ENCODE results near the gene ALDH3A2.
"Not testable (repeated sequence)": the region's sequence is repeated elsewhere in the genome, so short reads cannot be mapped to it uniquely, and the experiment has no call there.

The ALDH3A2 gene

DNA sequence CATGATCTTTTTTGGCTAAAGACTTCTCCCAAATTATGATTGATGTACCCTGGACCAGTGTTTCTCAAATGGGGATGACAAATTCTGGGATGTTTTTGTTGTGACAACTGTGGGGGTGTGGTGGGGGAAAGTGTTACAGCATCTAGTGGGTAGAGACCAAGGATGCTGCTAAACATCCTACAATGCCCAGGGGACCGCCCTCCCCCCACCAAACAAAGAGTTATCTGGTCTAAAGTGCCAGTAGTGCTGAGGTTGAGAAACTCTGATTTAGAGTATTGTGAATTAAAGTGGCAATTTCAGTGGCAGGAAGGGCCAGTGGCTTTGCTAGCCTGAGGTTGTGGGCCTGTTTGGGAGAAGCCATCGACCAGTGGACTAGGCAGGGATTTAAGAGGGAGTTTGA lies 34.6 kb downstream of the ALDH3A2 start:
- no peak for DNase-seq

DNA sequence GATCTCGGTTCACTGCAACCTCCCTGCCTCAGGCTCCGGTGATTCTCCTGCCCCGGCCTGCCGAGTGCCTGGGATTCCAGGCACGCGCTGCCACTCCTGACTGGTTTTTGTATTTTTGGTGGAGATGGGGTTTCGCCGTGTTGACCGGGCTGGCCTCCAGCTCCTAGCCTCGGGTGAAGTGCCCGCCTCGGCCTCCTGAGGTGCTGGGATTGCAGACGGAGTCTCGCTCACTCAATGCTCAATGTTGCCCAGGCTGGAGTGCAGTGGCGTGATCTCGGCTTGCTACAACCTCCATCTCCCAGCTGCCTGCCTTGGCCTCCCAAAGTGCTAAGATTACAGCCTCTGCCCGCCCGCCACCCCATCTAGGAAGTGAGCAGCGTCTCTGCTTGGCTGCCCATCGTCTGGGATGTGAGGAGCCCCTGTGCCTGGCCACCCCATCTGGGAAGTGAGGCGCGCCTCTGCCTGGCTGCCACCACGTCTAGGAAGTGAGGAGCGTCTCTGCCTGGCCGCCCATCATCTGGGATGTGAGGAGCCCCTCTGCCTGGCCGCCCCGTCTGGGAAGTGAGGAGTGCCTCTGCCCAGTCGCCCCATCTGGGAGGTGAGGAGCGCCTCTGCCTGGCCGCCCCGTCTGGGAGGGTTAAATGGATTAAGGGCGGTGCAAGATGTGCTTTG lies 36.5 kb downstream of the ALDH3A2 start:
- DNase-seq = not testable (repeated sequence)

DNA sequence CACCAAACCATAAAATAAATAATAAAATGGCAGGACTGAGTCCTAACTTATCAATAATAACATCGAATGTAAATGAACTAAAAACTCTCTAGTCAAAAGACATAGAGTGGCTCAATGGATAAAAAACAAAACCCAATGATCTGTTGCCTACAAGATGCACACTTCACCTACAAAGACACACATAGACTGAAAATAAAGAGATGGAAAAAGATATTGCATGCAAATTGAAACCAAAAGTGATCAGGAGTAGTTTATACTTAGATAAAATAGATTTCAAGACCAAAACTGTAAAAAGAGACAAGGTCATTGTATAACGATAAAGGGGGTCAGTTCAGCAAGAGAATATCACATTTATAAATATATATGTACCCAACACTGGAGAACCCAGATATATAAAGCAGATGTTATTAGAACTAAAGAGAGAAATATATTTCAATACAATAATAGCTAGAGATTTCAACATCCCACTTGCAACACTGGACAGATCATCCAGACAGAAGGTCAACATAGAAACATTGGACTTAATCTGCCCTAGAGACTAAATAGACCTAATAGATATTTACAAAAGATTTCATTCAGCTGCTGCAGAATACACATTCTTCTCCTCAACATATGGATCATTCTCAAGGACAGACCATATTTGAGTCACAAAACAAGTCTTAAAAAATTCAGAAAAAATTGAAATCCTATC lies 38.0 kb downstream of the ALDH3A2 start:
- no peak for DNase-seq

DNA sequence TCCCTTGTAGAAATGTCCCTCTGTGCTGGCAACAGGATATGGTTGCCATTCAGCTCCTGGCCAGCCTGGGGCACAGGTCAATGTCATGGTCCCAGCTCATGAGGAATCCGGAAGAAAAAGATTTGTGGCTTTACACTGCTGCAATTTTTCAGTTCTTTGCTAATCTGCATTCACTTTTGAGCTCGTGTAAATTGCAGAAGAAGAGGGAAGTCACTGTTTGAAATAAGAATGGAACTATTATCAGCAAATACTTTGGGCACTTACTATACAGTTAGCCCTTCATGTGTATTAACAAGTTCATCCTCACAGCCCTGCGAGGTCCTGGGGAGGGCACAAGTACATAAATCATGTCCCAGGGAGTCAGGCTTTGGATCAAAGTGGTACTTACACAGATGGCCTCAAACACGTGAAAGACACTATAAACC lies 53.7 kb downstream of the ALDH3A2 start:
- DNase-seq = no peak

DNA sequence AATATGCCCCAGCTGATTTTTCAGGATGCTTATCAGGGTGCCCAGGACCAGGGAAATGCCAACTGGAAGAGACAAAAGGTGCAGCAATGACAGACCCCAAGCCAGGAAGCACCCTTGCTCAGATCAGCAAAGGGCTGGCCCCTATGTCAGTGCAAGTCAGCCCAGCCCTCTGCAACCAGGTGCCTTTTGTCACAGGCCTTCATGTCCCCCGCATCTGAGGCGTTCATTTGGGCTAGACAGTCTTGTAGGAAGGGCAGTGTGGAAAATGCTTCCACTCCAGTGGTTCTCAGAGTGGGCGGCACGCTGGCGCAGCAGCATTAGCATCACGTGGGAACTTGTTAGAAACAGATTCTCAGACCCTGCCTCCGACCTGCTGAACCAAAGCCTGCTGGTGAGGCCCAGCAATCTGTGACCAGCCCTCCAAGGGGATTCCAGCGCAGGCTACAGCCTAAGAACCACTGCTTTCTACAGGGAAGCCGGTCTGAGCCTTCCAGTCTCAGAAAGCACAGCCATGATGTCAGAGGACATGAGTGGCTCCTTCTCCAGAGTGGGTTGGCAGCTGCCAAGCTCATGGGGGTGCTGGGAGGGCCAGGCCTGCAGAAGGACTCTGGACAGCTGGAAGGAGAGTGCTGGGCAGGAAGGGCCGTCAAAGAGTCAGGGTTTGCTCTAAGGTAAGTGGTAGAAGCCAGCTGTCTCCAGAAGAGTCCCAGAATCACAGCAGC lies 54.7 kb downstream of the ALDH3A2 start:
- DNase-seq = no peak

DNA sequence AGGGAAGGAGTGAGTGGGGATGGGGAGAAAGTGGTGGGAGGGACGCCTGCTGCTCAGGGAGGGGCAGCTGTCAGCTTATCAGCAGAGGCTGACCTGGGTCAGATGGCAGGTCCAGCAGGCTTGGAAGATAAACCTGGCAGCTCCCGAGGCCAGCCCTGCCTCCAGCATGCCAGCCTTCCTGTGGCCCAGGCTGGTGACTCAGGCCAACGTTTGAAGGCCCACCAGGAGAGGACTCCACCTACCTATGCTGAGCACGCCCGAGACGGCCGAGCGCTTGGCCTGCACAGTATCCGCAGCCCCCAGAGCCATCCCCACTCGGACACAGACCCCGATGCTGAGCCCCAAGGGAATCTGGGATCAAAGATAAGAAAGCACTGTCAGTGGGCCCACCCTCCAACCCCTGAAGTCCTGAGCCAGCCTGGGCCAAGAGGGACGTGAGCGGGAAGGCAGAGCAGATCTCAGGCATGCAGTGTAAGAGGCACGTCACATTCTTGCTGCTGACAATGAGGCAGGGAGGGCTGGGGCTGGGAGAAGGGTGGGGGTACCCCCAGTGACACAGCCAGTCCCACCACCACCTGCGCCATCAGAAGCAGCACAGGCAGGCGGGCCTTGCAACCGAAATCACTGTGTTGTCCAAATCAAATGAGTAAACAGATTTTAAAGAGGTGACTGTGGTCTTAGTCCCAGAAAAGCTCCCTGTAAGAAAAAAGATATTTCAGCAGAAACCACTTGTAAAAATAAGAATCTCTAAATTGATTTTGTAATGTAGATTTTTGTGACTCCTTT lies 55.5 kb downstream of the ALDH3A2 start:
- no peak for DNase-seq

DNA sequence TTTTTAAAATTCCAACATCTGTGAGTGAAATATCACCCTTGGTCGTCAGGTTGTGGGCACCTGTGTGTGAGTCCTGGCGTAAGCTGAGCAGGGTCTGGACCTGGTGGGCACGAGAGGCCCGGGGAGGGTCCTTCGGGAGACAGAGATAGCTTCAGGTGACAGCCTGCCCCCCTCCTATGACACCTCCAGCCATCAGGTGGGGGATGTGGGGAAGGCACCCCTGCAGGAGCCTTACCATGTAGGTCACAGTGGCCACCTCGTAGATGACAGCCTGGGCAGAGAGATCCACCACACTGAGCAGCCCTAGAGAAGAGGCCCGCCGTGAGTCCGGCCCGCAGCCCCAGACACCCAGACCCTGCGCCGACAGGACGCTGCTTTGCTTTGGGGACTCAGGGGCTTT lies 56.6 kb downstream of the ALDH3A2 start:
- DNase-seq = no peak

DNA sequence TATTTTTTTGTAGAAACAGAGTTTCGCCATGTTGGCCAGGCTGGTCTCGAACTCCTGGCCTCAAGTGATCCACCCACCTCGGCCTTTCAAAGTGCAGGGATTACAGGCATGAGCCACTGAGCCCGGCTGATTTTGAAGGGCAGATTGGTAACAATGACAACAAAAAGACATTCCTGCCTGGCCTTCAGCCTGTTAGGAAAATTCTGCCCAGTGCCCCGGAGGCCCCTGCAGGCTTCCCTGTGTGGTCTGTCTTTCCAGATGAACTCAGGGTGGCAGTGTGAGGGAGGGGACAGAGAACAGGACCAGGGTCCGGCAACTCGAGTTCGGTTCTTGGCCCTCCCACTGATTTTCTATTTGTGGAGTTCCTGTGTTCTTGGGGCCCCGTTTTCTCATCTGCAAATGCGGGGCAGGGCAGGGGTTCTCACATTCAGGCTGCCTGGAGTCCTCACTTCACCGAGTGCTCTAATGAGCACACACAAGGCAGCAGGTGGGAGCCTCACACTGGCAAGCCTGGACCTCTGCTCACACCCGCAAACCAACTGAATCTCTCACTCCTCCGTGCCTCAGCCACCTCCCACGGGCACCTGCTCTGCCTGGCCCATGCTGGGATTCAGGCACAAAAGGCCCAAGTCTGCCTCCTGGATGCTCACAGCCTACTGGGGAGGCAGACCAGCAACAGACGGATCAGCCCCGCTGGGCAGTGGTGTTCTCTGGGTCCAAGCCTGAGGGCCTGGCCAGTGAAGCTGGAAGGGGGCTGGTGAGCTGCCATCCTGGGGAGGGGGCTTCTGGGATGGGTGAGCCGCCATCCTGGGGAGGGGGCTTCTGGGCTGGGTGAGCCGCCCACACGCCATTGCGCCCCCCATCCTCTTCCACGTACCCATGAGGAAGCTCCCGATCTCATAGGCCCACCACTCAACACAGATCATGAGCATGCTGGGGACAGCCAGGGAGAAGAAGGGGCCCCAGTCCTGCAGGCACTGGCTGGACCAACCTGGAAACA lies 57.5 kb downstream of the ALDH3A2 start:
- no peak for DNase-seq

DNA sequence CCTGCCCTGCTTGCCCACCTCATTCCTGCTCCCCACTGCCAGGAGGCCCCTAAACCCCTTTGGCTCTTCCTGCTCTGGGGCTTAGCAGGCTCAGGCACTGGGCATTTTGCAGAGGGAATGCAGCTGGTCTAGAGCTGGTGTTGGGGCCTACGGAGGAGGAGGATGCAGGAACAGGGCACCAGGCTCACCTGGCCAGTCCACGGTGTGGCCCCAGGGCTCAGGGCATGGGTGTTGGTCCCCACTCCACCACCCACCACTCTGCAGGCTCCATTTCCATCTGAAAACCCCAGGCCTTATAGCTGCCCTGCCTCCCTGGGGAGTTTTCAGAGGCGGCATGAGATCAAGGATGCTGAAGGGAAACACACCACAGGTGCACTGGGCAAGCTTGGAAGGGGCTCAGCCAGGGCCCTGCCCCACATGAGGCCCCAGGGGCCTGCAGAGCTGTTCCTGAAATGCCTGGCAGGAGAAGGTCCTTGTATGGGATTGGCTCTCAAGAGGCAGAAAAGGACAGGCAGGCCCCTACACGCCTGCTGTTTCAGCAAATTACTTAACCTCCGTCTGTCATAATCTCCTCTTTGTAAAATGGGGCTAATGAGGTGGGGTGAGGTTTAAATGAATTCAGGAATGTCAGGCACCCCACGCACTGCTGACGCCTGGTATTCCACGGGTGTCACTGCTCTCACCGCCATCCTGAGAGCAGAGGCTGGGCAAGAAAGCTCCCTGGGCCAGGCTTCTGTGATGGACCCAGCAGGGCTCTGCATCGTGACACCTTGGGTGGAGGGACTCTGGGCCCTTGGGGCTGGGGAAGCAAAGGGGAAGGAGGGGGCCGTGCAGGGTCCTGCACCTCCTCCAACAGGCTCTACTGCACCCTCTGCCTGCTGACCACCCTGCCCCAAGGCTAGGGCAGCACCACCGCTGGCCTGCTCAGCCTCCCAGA lies 58.5 kb downstream of the ALDH3A2 start:
- DNase-seq = no peak

DNA sequence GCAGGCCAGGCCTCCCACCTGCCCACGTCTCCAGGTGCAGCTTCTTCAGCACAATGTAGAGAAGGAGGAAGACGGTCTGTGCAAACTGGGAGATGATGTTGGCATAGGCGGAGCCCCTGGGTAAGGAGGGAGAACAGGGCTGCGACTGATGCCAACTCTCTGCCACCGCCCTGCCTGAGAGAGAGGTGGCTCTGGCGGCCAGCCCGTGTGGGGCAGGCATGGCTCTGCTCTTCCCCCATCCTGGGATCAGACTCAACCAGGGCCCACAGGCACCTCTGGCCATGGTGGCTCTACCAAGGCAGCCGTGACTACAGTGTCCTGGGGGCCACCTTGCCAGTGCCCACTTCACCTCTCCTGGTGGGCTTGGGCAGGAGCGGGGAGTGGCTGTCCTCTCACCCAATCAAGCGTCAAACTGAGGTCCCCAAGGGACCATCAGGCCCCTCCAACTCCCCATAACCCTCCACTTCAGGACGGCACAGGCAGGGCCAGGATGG lies 59.2 kb downstream of the ALDH3A2 start:
- DNase-seq = no peak

DNA sequence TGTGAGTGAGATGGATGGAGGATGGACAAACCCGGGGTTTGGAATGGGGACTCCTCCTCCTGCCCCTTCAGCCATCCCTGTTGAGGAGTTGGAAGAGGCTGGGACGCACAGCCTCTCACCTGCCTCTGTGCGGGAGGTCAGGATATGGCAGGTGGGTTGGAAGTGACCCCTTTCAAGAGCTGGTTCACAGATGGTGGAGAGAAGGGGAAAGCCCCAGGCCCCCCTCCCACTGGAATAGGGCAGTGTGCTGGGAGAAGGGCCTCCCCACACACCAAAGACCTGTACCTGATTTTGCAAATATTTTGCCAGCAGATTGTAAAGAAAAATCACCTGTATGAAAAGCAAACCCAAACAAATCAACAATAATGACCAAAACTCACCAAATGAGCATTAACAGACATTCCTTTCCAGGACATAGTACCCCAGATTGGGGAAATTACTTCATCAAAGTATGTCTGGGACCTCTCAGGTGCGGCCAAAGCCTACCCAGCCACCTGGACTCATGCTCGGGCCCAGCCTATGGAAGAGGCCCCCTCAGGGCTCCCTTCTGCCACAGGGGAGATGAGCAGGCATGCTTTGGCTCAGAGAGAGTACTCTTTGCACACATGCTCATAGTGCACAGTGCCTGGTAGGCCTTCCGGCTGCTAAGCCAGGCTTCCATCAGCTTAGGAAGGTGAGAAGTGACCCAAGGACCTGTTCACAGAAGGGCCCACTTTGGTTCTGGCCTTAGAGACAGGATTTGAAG lies 60.1 kb downstream of the ALDH3A2 start:
- no peak for DNase-seq

DNA sequence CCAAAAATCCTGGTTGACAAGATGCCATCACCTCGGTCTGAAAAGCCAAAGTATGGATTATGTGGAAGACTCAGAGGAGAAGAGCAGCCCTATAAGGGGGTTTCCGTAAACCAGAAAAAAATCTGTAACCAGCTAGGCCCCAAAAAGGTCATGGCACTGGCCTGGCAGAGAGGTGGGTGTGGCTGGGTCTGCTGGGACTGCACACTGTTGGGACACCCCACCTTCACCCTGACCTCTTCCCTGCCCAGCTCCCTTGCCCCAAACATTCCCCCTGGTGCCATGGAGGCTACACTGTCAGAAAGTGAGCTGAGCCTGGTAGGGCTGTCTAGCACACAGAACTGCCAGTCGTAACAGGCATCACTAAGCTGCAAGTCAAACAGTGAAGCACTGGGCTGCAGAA lies 61.3 kb downstream of the ALDH3A2 start:
- no peak for DNase-seq

DNA sequence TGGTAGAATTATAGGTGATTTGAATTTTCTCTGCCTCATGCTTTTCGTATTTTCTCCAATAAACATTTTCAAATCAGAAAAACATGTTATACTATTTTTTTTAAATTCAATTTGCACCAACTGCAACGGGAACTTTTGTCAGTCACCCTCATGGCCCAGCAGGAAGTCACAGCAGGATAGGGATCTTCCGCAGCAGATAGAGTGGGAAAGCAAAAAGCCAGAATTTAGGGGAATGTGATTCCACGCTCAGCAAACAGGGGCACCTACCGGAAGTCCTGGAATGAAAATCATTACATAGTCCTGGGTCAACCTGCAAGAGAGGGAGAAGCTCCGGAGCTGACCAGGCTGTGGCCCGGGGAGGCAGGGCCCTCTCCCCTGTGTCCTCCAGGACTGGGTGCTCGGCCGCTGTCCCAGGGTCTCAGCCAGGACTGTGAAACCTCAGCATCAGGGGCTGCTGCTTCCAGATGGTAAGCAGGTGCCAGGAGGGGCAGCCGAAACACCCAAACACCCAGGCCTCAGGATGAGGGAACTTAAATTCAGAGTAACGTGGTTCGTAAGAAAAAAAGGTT lies 64.0 kb downstream of the ALDH3A2 start:
- DNase-seq = no peak

DNA sequence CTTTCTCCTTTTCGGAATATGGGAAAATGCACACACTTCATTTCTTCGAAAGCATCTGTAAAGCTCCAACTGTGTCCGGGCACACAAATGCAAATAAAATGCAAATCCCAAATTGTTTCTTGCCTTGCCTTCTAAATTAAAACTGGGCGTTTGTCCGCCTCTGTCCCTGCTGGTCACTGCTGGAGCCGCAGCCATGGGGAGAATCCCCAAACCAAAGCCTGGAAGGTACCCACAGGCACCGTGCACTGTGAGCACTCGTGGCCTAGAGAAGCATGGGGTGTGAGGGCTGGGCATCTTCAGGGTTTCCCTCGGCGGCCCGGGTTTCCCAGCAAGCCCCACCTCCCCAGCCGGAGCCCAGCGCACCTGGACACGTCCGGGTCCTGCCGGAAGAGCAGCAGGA lies 64.9 kb downstream of the ALDH3A2 start:
- DNase-seq = no peak

DNA sequence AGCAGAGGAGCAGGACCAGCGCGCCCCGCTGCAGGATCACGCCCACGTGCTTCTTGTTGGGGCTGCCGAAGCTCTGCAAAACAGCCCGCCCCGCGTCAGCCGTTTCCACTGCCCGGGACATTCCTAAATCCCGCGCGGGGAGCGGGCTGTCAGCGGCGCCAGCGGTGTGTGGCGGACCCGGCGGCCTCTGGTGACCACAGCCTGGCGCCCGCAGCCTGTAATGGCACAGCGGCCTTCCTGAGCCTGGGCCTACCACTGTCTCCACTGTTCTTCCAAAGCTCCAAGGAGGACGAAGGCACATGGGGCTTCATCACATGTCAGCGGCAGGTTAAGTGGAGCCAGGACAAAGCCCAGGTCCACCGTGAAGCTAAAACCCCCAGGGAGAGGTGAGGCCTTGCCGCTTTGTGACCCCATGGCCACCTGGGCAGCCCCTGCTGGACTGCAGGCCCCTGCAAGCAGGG lies 65.4 kb downstream of the ALDH3A2 start:
- no peak for DNase-seq

DNA sequence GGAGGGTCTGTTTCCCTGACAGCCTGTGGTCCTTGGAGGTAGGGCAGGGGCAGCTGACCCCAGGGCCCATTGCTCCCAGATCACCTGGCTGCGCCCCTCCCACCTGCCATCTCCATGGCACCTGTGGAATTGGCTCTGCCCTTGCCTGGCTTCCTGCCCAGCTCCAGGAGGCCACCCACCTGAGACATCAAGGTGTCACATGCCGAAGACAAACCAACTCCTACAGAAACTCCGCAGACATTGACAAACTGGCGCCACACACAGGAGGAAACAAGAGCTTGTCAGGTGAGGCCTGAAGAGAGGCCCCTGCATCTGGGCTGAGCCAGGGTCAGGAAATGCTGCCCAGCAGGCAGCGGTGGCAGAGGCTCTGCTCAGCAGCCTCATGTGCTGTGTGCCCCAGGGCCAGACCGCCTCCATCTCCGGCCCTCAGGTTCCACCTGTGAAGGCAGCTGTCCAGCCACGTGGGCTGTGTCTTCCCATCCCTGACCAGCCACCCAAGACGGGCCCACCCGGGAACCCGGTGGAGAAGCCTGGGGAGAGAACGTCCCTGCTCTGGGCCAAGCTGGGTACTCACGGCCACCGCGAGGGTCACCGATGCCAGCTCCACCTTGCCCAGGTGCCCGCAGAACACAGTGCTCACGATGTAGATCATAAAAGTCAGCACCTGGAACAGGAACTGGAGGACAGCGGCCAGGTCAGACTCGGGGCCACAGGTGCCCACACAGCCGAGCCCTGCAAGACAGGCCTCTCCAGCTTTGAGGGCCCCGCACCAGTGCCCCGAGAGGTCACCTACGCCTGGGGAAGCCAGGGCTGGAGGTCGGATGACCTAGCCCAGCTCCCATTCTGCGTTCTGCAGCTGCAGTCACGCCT lies 66.2 kb downstream of the ALDH3A2 start:
- DNase-seq = no peak

DNA sequence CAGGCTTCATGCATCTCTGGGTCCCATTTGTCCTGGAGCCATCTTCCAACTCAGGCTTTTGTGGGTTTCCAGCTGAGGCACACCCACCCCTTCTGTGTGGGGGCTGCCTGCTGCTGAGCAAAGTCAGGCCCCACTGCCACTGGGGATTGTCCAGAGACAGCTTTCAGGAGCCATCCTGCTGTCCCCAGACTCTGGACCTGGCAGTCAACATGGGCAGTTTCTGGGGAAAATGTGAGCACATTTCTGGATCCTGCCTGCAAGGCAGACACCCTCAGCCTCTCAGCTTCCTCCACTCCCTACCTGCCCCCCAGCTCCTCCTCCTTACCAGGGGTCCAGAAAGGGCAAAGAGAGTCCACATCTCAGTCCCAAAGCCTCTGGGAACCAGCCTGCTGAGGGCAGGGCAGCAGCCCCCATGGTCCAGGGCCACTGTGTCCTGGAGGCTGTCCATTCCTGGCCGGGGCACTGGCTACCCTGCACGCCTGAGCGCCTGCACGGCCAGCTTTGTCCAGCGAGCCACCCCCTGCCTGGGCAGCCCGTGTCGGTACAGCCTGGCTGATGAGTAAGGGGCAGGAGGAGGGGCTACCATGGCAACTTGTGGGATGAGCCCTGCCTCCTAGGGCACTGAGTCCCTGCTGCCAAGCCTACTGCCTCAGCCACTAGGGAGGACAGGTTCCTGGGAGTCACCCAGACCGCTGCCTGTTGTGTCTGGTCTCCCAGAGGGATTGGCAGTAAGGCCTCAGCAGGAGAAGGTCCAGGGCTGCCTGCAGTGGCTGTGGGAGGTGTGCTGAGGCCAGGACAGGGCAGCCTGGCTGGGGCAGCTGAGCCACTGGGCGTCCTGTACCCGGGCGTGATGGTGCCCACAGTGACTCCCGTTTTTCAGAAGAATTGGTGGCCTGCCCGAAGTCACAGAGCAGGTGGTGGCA lies 67.8 kb downstream of the ALDH3A2 start, which contains the start of gene SLC47A2:
SLC47A2 (minus strand) TSS at position 477 of the 923 bp plus-strand sequence; CDS start at position 448, 29 bp downstream.
- DNase-seq = no peak
